ENCODE results near the gene MITF.

GRCh38 chr3:69871868-69872267 is 132.6 kb downstream of the MITF start:
- TF ChIP-seq CTCF (IDR thresholded peaks at IDR 0.05) (no peak), EZH2 (IDR thresholded peaks at IDR 0.05; ENCODE audit: borderline replicate concordance, insufficient read depth, low read depth, low read length, poor library complexity, severe bottlenecking) (no peak)
